GM19351 (cell line): Measurements from ENCODE around the gene RPS18.
A peak's percentile ranks its signal among the peaks of the same experiment; 100 is the strongest.

ENCODE experiments used
- ATAC-seq: cut with Tn5 transposase; IDR thresholded peaks from one replicate; pipeline ENCODE4 v1.9.1; 2021; ENCODE audit warnings: mild to moderate bottlenecking, moderate library complexity; ENCODE audit not compliant: unreplicated experiment

The RPS18 gene

DNA sequence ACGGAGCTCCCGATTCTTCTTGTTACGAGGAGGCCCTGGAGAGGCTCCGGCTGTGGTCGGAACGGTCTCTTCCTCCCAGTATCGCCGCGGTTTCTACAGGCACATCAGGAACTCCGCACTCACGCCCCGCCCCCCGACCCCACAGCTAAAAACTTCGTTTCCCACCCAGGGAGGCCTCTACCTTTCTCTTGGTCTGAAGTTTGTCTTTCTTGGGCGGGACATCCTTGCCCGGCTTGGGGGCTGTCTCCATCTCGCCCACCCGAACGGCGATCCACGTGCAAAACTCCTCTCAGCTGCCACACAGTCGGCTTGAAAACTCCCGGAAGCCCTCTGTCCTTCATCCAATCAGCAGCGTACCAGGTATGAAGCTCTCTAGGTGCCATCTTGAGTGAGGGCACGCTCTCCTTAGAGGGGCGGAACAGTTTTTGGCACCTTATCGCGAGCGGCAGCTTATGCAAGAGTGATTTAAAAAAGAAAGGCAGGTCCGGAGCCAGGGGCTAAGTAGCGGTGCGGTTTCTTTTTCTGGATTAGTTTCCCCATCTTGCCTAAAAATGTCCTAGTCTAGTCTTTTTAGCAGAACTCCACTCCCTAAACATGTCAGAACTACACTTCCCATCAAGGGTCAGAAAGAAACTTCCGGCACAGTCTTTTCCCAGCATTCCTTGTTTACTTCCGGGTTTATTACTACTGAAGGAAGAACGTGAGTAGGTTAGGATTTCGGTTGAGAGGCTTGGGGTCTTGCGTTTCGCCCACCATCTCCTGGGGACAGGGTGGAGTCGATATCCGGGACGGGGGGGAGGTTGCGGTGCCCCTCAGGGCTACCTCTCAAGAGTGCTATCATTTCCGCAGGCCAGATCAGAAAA lies 17.3 kb downstream of the RPS18 start, which contains the start of the genes PFDN6 and WDR46:
Gene PFDN6, plus strand, starts transcription at position 681 of the 863 bp plus-strand sequence. CDS start 256 bp downstream, outside the sequence.
Gene WDR46, minus strand, starts transcription at position 319 of the 863 bp plus-strand sequence. Its CDS starts 69 bp downstream, at position 250.
- ATAC-seq, result peak; percentile 87

DNA sequence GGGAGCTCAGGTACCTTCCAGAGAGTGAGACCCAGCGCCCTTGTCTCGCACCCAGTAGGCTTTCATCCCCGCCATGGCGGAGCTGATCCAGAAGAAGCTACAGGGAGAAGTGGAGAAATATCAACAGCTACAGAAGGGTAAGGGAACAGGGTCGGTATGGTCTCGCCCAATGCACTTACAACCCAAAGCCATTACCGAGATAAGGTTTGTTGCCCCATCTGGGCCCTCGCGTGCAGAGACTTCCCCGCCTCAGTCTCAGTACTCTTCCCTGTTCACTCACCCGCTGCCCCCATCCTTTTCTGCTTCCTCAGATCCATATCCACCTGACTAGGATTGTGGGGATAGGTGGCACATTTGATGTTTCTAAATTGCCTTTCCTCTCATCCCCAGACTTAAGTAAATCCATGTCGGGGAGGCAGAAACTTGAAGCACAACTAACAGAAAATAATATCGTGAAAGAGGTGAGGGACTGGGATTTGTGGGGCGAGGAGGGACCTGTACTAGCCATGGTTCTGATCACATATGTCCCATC lies 18.0 kb downstream of the RPS18 start:
- ATAC-seq, result peak; percentile 4

DNA sequence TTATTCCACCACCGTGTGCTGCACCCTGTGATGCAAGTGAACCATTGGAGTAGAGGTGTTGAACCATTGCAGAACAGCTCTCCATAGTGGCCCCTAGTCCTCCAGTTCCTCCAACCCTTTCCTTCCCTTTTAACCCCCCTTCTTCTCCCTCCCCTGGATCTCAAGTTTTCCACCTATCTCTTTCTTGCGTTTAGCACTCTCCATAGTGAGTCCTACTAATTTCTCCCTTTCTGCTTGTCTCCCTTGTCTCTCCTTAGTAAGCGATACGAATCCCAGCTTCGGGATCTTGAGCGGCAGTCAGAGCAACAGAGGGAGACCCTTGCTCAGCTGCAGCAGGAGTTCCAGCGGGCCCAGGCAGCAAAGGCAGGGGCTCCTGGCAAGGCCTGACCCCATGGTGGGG lies 18.6 kb downstream of the RPS18 start:
- no peak for ATAC-seq

DNA sequence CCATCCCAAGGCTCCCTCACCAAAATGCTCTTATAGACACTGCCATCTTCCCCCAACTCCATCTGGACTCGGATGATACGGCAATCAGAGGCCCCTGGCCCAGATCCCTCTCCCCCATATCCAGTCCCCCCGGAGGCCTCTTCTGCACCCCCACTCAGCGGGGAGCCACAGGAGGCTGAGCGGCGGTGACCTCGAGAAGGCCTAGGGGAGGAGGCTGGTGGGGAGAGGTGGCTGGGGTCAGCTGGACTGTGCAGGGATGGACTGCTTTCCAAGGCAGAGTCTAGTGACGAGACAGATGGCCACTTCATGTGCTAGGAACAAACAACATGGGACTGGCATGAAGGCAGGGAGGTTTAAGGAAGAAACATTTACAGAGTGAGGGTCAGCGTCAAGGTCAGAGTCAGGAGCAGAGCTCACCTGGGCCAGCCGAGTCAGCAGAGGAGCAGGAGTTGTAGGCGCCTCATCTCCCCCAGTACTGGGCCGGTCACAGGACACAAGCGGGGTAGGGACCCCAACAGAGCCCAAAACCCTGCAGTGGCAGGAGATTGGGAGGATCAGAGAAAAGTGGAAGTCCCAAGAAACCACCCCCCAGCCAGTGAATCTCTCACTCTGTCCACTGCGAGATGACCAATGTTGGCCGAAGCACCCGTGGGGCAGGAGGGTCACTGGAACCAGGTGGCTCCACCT lies 21.3 kb downstream of the RPS18 start:
- no peak for ATAC-seq

DNA sequence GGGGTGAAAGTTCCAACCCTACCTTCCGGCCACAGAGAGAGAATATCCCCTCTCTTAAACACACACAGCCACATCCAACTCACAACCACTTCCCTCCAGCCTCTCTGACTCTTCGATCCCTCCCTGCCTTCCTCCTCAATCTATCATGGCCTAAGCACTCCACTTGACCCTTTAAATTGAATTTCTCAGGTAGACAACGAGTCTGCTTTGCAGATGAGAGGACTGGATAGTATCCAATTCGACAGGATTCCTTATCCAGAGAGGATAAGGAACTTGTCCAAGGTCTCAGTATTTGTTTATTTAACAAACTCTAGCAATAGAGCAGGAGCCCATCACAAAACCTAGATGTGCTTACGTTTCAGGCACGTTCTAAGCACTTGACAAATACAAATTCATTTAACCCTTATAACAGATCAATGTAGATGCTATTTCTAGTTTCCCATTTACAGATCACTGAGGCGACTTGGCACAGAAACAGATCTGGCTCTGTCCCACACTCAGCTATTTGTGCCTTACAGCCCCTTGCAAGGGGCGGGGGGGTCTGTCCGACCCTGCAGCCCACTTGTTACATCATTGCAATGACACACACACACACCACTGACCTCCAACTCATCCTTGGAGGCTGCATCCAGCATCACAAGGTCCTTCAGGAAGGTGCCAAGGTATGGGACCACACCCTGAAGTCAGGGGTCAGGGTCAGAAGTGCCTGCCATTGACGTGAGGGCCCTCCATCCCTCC lies 22.4 kb downstream of the RPS18 start:
- no peak for ATAC-seq

DNA sequence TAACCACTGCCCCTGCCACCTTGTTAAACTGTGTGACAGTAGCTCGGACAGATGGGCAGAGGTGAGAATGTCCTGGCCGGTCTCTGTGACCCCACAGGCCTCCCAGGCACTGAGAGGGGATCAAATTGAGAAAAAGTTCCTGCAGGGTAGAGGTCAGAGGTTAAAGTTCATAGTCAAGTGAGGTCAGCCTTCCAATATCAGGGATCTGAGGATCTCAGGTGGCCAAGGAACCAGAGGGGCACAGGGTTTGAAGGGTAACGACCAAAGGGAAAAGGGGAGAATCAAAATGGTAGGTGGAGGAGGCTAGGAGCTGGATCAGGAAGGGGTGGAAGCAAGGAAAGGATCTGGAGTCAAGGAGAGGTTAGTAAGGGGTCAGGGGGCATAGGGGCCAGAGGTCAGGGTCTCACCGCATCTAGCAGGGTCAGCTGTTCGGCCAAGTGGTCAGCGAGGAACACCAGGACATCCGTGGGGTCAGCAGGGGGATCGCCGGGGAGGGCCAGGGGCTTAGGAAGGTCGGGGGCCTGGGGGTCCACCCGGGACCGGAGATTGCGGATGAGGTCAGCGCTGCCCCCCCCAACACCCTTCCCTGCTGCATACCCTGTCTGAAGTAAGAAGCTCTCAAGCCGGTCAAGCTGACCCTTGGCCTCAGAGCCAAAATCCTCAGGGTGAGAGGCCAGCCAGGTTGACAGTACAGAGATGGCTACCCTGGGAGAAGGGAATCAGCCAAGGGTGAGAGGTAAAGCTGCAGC lies 23.9 kb downstream of the RPS18 start:
- ATAC-seq, result no peak

DNA sequence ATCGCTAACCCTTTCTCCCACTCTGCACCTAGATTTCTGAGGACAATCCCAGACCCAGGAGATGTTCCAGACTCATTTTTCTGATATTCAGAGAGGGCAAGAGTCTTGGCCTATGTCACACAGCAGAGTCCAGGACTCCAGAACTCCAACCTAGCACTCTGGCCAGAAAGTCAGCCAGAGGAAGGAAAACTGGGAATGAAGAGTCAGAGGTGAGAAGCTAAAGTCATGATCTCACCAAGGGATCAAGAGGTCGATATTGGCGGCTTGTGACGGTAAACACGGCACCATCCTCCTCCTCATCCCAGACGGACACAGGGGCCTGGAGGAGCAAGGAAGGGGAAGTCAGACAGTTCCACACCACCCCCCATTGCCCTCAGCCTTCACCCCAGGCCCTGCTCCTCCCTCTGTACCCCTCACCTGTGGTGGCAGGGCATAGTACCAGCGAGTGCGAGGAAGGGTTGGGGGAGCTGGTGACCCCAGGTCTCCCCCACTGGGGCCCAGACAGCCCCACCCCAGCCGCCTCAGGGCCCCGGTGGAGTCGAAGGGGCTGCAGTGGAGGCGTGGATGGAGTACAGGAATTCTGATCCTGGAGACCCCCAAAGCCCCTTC lies 25.0 kb downstream of the RPS18 start:
- ATAC-seq, result no peak

DNA sequence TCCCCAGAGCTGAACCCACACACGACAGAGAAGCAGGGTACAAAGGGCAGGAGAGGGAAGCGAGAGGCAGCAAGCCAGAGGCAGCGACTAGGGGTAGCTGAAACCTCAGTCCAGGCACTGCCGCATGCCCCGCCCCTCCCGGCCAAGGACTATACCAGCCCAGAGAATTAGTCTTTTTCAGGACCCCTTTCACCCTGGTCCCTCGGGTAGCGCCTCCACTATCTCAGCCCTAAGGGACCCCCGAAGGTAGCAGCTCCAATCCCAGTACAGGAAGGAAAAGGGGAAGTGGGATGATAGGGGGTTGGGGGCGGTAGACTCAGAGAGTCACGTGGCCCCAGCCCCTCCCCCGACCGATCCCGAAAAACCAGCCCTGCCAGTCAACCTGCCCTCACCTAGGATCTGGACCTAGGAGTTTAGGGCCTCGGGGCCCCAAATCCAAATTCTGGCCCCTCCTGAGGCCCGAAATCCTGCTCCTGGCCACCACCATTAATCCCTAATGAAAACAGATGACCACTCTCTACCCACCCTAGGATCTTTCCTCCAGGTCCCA lies 25.6 kb downstream of the RPS18 start:
- ATAC-seq, result no peak

DNA sequence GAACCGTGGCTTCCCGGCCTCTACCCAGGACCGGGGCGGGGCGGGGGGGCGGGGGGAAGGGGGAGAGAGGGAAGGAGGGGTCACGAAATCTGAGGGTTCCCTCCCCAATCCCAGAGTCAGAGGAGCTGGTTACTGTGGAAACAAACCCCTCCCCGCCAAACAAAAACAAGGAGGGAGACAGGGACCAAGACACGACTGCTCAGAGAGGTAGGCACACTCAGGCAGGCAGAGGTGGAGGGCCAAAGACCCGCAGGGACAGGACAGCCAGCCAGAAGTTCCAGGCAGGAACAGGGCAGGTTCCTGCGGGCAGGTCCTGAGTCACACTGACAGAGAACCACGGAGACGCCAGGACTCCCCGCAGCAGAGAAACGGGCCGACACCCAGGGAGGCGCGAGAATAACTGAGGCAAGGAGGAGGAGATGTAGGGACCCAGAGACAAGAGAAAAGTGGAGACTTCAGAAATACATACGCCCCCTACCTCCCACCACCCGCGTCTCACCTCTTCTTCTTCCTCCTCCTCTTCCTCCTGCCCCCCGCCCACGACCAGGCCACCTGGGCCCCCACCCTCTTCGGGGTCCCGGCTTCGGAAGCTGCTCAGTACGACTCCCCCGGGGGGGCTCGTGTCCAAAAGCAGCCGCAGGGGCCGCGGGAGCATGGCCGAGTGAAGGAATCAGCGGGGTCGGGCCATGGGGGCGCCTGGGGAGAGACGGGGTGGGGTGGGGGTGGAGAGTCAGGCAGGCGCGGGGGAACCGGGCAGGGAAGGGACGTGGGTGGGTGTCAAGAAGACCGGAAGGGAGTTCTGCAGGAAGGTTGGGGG lies 26.3 kb downstream of the RPS18 start:
- ATAC-seq, result no peak

DNA sequence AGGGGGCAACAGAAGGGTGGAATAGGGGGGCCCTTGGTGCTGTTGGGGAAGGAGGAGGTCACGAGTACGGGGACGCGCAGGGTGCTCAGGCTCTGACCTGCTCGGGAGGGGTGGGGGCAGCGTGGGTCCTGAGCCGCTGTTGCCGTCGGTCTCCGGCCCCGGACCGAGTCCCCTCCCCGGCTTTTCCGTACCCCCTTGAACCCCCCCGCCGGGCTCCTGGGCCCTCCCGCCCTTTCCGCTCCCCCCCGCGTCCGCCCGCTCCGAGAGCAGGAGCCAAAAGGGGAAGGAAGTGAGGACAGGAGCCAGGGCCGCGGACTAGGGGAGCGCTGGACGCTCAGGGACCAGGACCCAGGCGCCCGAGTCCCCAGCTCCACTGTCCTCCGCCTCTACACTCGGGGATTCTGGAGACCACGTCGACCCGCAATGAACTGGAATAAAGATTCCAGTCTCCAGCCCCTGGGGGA lies 26.9 kb downstream of the RPS18 start, which contains the start of gene RGL2:
Gene RGL2, minus strand, starts transcription at position 170 of the 464 bp plus-strand sequence. CDS start 332 bp downstream, outside the sequence.
- peak; percentile 34 for ATAC-seq

DNA sequence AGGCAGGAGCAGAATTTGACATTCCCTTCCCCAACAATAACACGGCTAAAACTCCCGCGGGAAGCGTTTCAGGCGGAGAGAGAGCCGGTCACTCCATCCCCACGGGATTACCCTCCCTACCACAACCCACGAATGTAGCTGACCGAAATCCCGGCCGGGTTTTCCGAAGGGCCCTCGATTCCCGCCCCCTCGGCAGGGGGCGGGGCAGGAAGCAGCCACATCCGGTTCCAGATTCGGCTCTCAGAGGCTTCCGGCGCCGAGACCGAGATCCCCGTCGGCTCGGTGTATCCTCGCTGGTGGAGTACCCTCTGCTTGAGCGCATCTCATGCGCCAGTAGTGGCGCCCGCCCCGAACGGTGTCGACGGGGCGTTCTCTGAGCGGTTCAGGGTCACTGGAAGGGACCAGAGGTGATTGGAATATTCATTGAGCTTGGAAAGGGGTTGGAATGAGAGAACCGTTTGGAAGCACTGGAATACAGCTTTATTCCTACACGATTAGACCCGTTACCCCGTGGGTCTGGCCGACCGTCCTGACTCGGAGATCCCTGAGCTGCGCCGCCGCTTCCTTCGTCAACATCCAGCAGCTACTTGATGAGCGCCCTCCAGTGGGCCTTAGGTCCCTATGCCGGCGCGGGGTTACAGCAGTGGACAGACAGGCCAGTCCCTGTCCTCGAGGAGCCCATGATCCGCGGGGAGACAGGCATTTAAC lies 27.5 kb downstream of the RPS18 start:
- ATAC-seq, result peak; percentile 73

DNA sequence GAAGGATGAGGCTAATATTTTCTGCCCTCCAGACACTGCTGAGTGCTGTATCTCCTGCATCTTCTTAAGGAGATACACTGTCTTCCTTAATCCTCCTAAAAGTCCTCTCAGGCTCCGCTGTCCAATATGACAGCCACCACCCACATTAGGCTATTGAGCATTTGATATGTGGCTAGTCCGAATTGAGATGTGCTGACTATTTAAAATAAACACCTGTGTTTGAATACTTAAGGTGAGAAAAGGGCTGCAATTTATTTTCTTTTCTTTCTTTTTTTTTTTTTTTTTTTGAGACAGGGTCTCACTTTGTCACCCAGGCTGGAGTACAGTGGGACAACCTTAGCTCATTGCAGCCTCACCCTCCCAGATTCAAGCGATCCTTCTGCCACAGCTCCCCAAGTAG lies 30.0 kb downstream of the RPS18 start:
- ATAC-seq, result no peak

DNA sequence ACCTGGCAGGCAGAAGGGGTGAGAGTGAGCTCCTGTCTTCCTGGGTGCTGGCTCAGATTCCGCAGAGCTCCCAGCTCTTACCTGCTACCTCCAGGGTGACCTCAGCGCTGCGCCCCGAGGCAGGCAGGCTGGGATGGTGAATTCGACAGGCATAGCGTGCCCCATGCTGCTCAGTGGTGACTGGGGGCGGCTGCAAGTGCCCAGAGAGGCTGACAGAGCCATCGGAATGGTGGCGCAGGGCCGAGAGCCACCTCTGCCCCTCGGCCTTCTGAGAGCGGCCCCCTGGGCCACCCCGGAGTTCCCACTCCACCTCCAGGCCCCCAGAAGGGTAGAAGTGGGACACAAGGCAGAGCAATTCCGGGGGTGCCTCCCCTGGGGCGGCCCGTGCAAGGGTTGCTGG lies 32.3 kb downstream of the RPS18 start:
- ATAC-seq, result no peak

DNA sequence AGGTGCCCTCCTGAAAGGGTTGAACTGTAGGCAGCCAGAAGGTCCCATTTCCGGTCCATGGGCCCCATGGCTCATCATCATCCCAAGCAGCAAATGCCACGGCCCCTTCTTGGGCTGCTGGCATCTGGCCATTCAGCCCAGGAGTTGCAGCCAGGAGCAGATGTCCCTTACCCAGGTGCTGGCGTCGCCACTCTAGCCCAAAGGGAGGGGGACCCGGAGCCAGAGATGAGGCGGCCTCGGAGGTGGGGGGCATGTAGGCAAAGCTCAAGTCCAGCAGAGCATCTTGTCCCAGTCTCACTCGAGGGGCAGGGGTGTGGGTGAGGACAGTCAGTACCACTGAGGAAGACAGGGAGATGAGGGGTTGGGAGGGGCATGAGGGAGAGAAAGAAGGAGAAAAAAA lies 33.2 kb downstream of the RPS18 start:
- ATAC-seq, result no peak

DNA sequence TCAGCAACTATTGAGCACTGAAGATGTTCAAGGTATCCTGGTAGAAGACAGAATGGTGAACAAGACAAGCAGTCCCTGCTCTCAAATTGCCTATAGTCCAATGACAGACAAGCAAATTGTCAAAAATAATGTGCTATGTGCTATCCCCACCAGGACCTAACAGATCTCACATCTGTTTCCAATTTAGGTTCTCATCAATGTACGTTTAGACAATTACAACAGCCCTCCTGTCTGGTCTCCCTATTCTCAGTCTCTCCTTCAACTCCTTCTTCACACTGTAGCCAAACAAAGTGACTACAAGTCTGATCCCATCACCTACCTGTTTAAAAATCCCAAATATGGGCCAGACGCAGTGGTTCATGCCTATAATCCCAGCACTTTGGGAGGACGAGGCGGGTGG lies 34.5 kb downstream of the RPS18 start:
- no peak for ATAC-seq

DNA sequence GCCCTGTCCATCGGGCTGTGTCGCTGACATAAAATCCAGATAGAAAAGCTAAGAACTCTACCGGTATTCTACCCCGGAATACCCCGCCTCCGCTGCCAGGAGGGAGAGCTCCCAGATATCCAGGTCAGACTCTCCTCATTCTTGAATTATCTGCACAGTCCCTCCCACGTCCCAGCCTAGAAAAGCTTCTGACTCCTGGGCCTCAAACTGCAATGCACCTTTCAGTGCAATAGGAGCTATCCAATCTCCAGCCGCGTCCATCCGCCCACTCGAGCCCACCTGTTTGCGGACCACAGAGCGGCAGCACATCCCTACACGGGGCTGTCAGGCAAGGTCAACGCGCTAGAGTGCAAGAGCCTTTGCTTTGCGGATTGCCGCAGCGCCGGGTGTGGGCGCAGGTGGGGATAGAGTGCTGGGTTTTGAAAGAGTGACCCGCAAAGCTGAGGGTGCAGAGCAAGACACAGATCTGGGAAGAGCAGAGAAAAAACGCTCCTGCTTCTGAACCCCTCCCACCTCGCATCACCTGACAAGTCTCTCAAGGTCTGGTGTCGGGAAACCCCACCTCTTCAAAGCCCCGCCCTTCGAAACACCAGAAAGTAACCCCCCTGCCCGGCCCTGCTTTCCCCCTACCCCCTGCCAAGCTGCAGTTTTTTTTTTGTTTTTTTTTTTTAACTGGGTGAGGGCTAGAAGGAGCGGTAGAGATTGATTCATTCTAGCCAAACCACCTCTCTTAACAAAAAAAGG lies 40.7 kb downstream of the RPS18 start:
- ATAC-seq, result no peak

DNA sequence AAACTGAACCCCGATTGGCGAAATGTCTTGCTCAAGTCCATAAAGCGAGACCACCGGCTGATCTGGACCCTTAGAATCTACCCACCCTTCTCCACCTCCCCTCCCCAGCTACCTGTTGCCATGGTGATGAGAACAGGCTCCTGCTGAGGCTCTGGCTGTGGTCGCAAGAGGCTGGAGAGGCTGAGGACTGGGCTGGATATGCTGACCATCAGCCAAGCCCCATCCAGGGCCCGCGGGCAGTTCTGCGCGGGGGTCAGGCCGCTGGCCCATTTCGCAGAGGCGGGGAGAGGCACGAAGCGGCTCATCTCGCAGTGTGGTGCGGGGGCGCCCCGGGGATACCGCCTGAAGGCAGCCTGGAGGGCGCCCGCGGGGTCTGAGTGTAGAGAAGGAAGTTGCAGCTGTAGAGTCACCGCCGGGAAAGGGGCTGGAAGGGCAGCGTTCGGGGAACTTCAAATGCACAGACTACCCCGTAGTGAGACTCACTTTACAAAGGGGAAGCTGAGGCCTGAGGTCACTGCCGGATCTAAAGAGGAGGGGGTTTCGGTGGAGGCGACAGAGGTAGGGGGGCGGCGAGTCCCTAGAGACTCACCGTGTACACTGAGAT lies 41.3 kb downstream of the RPS18 start:
- no peak for ATAC-seq
